ENCODE results near the gene ABI3.

DNA sequence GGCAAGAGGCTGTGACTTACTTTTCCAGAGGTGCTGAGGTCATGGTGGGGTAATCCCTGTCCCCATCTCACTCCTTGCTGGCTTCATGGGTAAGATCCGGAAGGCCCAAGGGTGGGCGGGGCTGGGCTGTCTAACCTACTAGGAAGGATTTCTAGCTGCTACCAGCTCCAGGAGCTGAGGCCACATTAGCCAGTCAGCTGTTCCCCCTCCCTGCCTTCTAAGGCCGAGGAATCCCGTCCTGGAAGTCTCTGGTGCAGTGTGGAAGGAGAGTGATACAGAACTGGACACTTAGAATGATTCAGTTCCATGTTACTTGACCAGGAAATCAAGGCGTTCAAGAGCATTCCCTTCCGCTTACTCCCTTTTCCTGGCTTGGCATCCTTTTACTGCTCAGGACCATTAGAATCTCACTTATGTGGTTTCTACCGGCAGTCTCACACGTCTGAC is 9.0 kb upstream of the ABI3 start:
- TF ChIP-seq, protein P1, sequence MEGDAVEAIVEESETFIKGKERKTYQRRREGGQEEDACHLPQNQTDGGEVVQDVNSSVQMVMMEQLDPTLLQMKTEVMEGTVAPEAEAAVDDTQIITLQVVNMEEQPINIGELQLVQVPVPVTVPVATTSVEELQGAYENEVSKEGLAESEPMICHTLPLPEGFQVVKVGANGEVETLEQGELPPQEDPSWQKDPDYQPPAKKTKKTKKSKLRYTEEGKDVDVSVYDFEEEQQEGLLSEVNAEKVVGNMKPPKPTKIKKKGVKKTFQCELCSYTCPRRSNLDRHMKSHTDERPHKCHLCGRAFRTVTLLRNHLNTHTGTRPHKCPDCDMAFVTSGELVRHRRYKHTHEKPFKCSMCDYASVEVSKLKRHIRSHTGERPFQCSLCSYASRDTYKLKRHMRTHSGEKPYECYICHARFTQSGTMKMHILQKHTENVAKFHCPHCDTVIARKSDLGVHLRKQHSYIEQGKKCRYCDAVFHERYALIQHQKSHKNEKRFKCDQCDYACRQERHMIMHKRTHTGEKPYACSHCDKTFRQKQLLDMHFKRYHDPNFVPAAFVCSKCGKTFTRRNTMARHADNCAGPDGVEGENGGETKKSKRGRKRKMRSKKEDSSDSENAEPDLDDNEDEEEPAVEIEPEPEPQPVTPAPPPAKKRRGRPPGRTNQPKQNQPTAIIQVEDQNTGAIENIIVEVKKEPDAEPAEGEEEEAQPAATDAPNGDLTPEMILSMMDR (IDR thresholded peaks at IDR 0.05): no peak
- TF ChIP-seq EZH2 (IDR thresholded peaks at IDR 0.05; ENCODE audit: borderline replicate concordance, insufficient read depth, low read depth, low read length, poor library complexity, severe bottlenecking): no peak
